HEK293 (cell line): ENCODE data around the gene SEPTIN12.

Source experiments
- CTCF ChIP-seq: fragments of 450-650 bp; formaldehyde crosslinking; IDR thresholded peaks from 2 replicates; pipeline ENCODE4 v1.5.1; 2016; ENCODE audit warnings: missing biosample characterization, missing genetic modification characterization
- SETDB1 ChIP-seq: IDR thresholded peaks from one replicate; pipeline ENCODE4 v1.6.1; 2017; ENCODE audit warnings: mild to moderate bottlenecking, low read length, moderate library complexity, mixed read lengths; ENCODE audit not compliant: insufficient read length
- SP2 ChIP-seq: fragments of 450-650 bp; formaldehyde crosslinking; IDR thresholded peaks from 2 replicates; pipeline ENCODE4 v1.5.1; 2016; ENCODE audit warnings: missing biosample characterization, missing genetic modification characterization
- ZNF239 ChIP-seq: fragments of 450-650 bp; formaldehyde crosslinking; IDR thresholded peaks from 2 replicates; pipeline ENCODE4 v1.5.1; 2016; ENCODE audit warnings: missing biosample characterization, missing genetic modification characterization
- ZNF302 ChIP-seq: fragments of 450-650 bp; formaldehyde crosslinking; IDR thresholded peaks from 2 replicates; pipeline ENCODE4 v1.5.1; 2016; ENCODE audit warnings: missing biosample characterization, missing genetic modification characterization, low read depth

GRCh38 chr16:4811242-4811641 is 23.1 kb upstream of the SEPTIN12 start:
- TF ChIP-seq ZNF302 (tag by site-specific recombination): no peak
- TF ChIP-seq ZNF239: no peak
- no peak for TF ChIP-seq CTCF (tag by site-specific recombination)
- no peak for TF ChIP-seq SETDB1
- TF ChIP-seq SP2 (tag by site-specific recombination): no peak
